ENCODE data around the gene YKT6.

Gene YKT6

DNA sequence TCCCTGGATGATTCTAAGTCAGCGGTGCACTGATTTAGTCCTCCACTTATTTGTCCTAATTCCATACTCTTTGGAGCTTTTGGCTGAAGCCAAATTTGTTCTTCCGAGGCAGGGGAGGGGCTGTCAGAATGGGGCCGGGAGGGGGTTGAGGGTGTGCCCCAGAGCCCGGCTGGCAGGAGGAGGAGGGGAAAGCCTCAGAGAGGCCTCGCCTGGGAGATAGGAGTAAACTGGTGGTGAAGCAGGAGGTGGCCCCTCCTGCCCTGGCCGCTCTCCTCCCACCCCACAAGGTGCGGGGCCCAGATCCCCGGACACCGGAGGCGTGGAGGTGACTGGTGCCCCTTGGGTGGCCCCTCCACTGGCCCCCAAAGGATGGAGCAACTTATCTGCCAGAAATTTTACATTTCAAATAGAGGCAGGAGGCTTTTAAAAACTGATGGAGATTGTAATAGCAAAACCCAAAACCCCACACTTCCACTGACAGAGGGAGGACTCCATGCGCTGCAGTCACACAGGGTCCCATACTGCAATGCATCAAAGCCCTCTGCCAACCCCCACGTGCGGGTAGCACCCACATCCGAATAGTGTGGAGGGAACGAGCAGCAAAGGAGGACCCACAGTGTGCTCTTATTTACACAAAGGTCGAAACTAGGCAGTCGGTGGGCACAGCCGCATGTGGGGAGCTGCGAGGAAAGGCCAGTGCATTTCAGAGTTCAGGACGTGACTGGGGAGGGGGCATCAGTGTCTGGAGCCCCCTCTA, 62.7 kb downstream of the YKT6 start:
- no peak for DNase-seq
